GM23248 (cell line): Measurements from ENCODE around the gene LDB2. TPM values are rescaled to one million over a fixed set of nuclear protein-coding genes. Genes with fewer than 3 reads are reported as not detected.

Experiments
- DNase-seq: peaks from one replicate; pipeline ENCODE4 v3.0.0-alpha.2; 2015
- H2AFZ ChIP-seq: fragments of 200-600 bp; sonication (generic); 2 replicates; pipeline ENCODE4 v1.6.1; 2016; ENCODE audit warnings: antibody characterized with exemption
- H3F3A ChIP-seq: fragments of 200-600 bp; sonication (generic); 2 replicates; pipeline ENCODE4 v1.6.1; 2016; ENCODE audit warnings: mild to moderate bottlenecking, antibody characterized with exemption, mixed run types; ENCODE audit not compliant: insufficient read depth
- H3K27ac ChIP-seq: fragments of 200-600 bp; sonication (generic); 2 replicates; pipeline ENCODE4 v1.5.1; 2016; ENCODE audit warnings: mild to moderate bottlenecking
- H3K27me3 ChIP-seq: fragments of 200-600 bp; sonication (generic); replicated peaks from 2 replicates; pipeline ENCODE4 v1.6.1; 2016; ENCODE audit warnings: mild to moderate bottlenecking; ENCODE audit not compliant: insufficient read depth
- H3K36me3 ChIP-seq: fragments of 200-600 bp; sonication (generic); 2 replicates; pipeline ENCODE4 v1.6.1; 2016; ENCODE audit warnings: low read depth, mild to moderate bottlenecking
- H3K4me1 ChIP-seq: fragments of 200-600 bp; sonication (generic); 2 replicates; pipeline ENCODE4 v1.6.1; 2016; ENCODE audit warnings: mild to moderate bottlenecking; ENCODE audit not compliant: insufficient read depth
- H3K4me2 ChIP-seq: fragments of 200-600 bp; sonication (generic); one replicate; pipeline ENCODE4 v1.6.1; 2016; ENCODE audit warnings: mild to moderate bottlenecking; ENCODE audit not compliant: unreplicated experiment
- H3K4me3 ChIP-seq: fragments of 200-600 bp; sonication (generic); 2 replicates; pipeline ENCODE4 v1.5.1; 2016; ENCODE audit warnings: mild to moderate bottlenecking
- H3K79me2 ChIP-seq: fragments of 200-600 bp; sonication (generic); 2 replicates; pipeline ENCODE4 v1.6.1; 2016; ENCODE audit warnings: mild to moderate bottlenecking; ENCODE audit not compliant: insufficient read depth
- H3K9ac ChIP-seq: fragments of 200-600 bp; sonication (generic); 2 replicates; pipeline ENCODE4 v1.6.1; 2016; ENCODE audit warnings: mild to moderate bottlenecking
- H3K9me2 ChIP-seq: fragments of 200-600 bp; sonication (generic); 2 replicates; pipeline ENCODE4 v1.6.1; 2016; ENCODE audit warnings: mixed run types, mild to moderate bottlenecking, moderate library complexity; ENCODE audit not compliant: insufficient read depth
- H3K9me3 ChIP-seq: fragments of 200-600 bp; sonication (generic); one replicate; pipeline ENCODE4 v1.6.1; 2017; ENCODE audit warnings: low read depth
- H4K20me1 ChIP-seq: fragments of 200-600 bp; sonication (generic); 2 replicates; pipeline ENCODE4 v1.6.0; 2016; ENCODE audit not compliant: insufficient read depth
- EZH2 ChIP-seq: fragments of 200-600 bp; sonication (generic); IDR thresholded peaks from 2 replicates; pipeline ENCODE4 v1.6.1; 2018; ENCODE audit warnings: antibody characterized with exemption, mild to moderate bottlenecking; ENCODE audit not compliant: insufficient read depth, poor library complexity, severe bottlenecking
- EZH2phosphoT487 ChIP-seq: fragments of 200-600 bp; sonication (generic); IDR thresholded peaks from 2 replicates; pipeline ENCODE4 v1.6.1; 2018; ENCODE audit warnings: antibody characterized with exemption, moderate library complexity, mild to moderate bottlenecking, low read depth; ENCODE audit not compliant: insufficient read depth
- WGBS, 2 experiments: methylation state at CpG; one replicate each; pipeline ENCODE4 v1.1.6; 2015 to 2017; ENCODE audit warnings: low lambda C conversion rate in 2 of 2, low coverage in 1 of 2; ENCODE audit errors: missing lambda C conversion rate in 2 of 2; 5-methylcytosine and 5-hydroxymethylcytosine counted together
- in situ Hi-C: fragments of 300-500 bp; cut with MboI; formaldehyde crosslinking; loops from 2 replicates; pipeline ENCODE4 v1.15.0; 2020
- polyA plus RNA-seq: library from polyadenylated mRNA; unstranded; fragments of >200 nt; fragmentation: Nextera tagmentation; extraction: Ambion mirVana; gene quantifications from 2 replicates; pipeline ENCODE4 v1.2.1, GENCODE V29; 2016
- total RNA-seq: library from RNA; depleted of rRNA; stranded (reverse); fragments of >200 nt; shearing (Covaris generic); gene quantifications from 2 replicates; pipeline ENCODE4 v1.2.3, GENCODE V29; 2014

The LDB2 gene
- total and polyA plus RNA-seq, 2 experiments from 2014 or later: 52.8 to 76.6 TPM

DNA sequence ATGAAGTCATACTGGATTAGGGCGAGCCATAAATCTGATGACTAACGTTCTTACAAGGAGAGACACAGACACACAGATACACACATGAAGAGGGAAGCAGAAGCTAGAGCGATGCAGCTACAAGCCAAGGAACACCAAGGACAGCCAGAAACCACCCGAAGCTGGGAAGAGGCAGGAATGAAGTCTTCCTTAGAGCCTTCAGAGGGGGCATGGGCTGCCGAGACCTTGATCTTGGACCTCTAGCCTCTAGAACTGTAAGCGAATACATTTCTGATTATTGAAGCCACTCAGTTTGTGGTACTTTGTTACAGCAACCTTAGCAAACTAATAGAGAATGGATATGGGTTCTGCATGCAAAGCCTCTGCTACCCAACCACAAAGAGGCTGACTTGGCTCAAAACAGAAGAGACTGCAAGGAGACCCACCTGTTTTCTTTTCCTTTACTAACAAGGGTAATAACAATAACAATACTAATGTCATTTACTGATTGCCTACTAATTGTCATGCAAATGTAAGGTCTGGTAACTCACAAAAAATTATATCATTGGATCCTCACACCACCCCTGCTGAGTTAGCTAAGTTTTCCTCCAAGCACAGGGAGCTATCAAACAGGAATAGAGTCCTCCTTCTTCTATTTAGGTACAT lies 10.1 kb upstream of the LDB2 start:
- WGBS, 2 experiments: 84% methylated on average over 6 of the region's 6 CpGs
- no peak for DNase-seq
- Histone ChIP-seq H3K36me3 (no peaks in the 10 kb centered on the region), H2AFZ (peak overlapping the region; percentile 86), H3K27me3 (no peaks in the 10 kb centered on the region), H3K9me2 (no peaks in the 10 kb centered on the region), H3K9ac (no peak overlapping the region), H3K4me1 (0 out of 2 replicates have a peak, but pooled peaks cover 7% of the 10 kb centered on the region), H4K20me1 (no peaks in the 10 kb centered on the region), H3K9me3 (no peaks in the 10 kb centered on the region), H3K4me2 (peak overlapping the region; percentile 83), H3F3A (no peaks in the 10 kb centered on the region), H3K79me2 (no peaks in the 10 kb centered on the region), H3K27ac (no peak overlapping the region), H3K4me3 (peak overlapping the region; percentile 58; the same call in 1 of the 2 replicates)
- TF ChIP-seq EZH2: no peak
- in situ Hi-C loops: loop anchor here (25.0 kb wide), 2 partner anchors 554 to 621 kb away; no protein-coding TSS in a partner anchor

DNA sequence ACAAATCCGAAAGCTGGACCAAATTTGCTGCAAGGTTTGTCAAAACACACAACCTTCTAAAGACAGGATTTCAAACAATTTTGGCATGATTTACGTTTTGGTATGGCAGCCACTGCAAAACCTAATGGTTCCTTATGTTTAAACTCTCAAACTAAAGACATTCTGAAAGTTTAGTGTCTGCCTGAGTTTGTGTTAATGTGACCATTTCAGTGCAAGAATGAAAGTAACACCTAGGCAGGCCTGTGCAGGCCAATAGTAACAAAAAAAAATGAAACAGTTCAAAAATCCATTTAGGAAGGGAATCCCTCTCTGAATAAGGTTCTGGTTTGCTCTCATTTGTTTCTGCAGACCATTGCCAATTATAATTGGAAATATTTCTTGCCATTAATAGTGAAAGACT lies 1.9 kb upstream of the LDB2 start:
- H3K36me3 ChIP-seq: no peaks in the 10 kb centered on the region
- peaks cover 17% of the 10 kb centered on the region for H3K4me1 ChIP-seq
- no peak for DNase-seq
- H3K79me2 ChIP-seq: peaks cover 26% of the 10 kb centered on the region
- no peak overlapping the region for H3K4me2 ChIP-seq
- H4K20me1 ChIP-seq: no peaks in the 10 kb centered on the region
- peaks cover 40% of the 10 kb centered on the region for H3F3A ChIP-seq
- in situ Hi-C loops: loop anchor here (25.0 kb wide), 2 partner anchors 562 to 613 kb away; no protein-coding TSS in a partner anchor
- H2AFZ ChIP-seq: peak overlapping the region; percentile 61
- WGBS, 2 experiments: 84 to 86% methylated on average over 2 of the region's 2 CpGs
- TF ChIP-seq EZH2phosphoT487 (no peak), EZH2 (no peak)
- no peak overlapping the region for H3K4me3 ChIP-seq
- no peaks in the 10 kb centered on the region for H3K9me3 ChIP-seq
- no peaks in the 10 kb centered on the region for H3K27me3 ChIP-seq
- no peak overlapping the region for H3K9ac ChIP-seq
- no peaks in the 10 kb centered on the region for H3K9me2 ChIP-seq
- H3K27ac ChIP-seq: no peak overlapping the region

DNA sequence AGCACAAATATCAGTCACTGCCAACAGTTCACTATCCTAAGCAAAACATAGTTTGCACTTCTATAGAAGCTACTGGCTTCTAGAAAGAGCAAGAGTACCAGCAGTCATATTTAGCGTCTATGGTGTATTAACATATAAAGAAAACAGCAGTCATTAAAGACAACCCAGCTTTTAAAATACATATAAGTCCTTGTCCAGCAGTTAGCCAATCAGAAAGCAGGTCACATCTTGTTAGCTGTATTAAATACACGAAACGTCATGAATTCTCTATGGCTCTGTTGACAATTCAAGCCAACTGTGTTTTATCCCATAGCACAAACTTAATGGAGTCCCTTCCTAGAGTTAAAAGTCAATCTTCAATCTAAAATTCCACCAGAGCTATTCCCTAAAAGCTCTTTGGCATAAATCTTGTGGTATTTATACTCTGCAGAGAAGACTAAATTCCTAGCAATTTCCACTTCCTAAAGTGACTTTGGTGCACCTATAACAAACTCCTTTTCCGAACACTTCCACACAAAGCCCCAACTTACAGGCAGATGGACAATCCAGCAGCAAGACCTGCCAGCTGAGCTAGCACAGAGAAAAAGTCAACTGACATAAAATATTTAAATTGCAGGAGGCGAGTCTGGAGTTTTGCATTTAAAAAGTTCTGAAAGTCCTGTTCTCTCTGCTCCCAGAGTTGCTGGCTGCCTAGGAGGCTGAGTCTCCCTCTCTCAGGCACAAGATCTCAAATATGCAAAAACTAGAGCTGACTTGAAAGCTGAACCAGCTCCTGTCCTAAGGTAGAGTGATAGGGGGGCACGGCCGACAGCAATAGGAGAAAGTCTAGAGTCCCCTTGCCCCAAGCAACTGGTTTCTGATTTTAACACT lies 1.3 kb downstream of the LDB2 start:
- H3F3A ChIP-seq: peaks cover 66% of the 10 kb centered on the region
- H3K27ac ChIP-seq: peak overlapping the region; percentile 62
- peaks cover 41% of the 10 kb centered on the region for H3K4me1 ChIP-seq
- peak overlapping the region; percentile 82 for H2AFZ ChIP-seq
- peak overlapping the region; percentile 81 for H3K9ac ChIP-seq
- no peaks in the 10 kb centered on the region for H4K20me1 ChIP-seq
- H3K79me2 ChIP-seq: peaks cover 58% of the 10 kb centered on the region
- H3K9me3 ChIP-seq: no peaks in the 10 kb centered on the region
- TF ChIP-seq EZH2 (no peak), EZH2phosphoT487 (no peak)
- peak; percentile 84 for DNase-seq
- H3K4me3 ChIP-seq: peak overlapping the region; percentile 88
- H3K4me2 ChIP-seq: peak overlapping the region; percentile 99
- in situ Hi-C loops: no loop called here
- 1 to 2% methylated on average over 7 of the region's 7 CpGs for whole genome bisulfite sequencing, 2 experiments
- no peaks in the 10 kb centered on the region for H3K27me3 ChIP-seq
- no peaks in the 10 kb centered on the region for H3K36me3 ChIP-seq
- no peaks in the 10 kb centered on the region for H3K9me2 ChIP-seq

DNA sequence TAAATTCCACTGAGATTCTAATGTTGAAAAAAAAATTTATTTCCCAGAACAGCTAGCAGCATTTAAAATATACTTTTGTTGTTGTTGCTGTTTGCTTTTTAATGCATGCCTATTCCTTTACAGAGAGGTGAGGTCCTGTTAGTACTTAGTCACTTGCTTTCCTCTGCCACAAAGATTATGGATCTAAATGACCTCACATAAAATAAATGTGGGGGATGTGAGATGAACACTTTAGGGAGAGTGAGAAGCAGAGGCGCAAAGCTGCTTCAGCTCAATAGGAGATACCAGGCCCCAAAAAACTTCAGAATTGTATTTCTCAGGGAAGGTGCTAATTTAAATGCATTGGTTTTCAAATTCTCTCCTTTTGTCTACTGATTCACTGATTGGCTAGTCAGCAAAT lies 4.0 kb downstream of the LDB2 start:
- Histone ChIP-seq H3K36me3 (no peaks in the 10 kb centered on the region), H3K9me3 (no peaks in the 10 kb centered on the region), H4K20me1 (no peaks in the 10 kb centered on the region), H3K9me2 (no peaks in the 10 kb centered on the region), H3K27me3 (no peaks in the 10 kb centered on the region), H3K27ac (peak overlapping the region; percentile 82), H3K4me1 (peaks cover 44% of the 10 kb centered on the region), H3K79me2 (peaks cover 85% of the 10 kb centered on the region), H2AFZ (peak overlapping the region; percentile 77), H3K4me2 (peak overlapping the region; percentile 99), H3F3A (peaks cover 60% of the 10 kb centered on the region), H3K9ac (peak overlapping the region; percentile 81), H3K4me3 (peak overlapping the region; percentile 88)
- DNase-seq: peak; percentile 74
- in situ Hi-C loops: no loop called here
- 59 to 68% methylated on average over 1 of the region's 1 CpG for WGBS, 2 experiments
- TF ChIP-seq EZH2 (no peak), EZH2phosphoT487 (no peak)
